Activated CD8-positive, alpha-beta memory T cell treated with anti-CD3 and anti-CD28 coated beads for 1 hour (primary cell): Measurements from ENCODE around the gene NECTIN1.

ENCODE experiments used
- DNase-seq, 2 donors: peaks; one replicate each; pipeline ENCODE4 v3.0.0-alpha.2; 2020; ENCODE audit warnings: low read depth in 1 of 2; ENCODE audit errors: extremely low read depth in 1 of 2

Gene NECTIN1

DNA sequence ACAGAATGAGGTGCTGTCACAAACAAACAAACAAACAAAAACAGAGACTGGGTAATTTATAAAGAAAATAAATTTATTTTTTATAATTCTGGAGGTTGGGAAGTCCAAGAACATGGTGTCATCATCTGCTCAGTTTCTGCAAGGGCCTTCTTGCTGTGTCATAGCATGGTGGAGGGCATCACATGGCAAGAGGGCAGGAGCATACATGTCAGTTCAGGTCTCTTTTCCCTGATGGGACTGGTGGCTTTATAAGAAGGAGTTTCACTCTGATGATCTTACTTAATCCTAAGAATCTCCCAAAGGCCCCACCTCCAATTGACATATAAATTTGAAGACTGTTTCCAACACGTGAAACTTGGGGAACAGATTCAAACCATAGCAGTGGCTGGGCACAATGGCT, 135.7 kb downstream of the NECTIN1 start:
- no peak for DNase-seq

DNA sequence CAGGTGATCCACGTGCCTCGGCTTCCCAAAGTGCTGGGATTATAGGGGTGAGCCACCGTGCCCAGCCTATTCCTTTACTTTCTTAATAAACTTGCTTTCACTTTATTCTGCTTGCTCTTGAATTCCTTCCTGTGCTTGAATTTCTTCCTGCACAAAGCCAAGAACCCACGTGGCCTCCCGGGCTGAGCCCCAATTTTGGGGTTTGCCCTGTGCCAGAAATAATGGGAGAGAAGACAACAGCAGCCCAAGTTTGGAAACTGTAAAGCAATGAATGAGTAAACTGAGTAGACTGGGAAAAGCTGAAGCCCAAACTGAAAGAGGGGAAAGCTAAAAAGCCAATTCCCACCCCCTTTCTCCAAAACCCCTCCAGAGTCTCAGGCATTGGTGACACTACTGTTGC, 136.4 kb downstream of the NECTIN1 start:
- DNase-seq = no peak

DNA sequence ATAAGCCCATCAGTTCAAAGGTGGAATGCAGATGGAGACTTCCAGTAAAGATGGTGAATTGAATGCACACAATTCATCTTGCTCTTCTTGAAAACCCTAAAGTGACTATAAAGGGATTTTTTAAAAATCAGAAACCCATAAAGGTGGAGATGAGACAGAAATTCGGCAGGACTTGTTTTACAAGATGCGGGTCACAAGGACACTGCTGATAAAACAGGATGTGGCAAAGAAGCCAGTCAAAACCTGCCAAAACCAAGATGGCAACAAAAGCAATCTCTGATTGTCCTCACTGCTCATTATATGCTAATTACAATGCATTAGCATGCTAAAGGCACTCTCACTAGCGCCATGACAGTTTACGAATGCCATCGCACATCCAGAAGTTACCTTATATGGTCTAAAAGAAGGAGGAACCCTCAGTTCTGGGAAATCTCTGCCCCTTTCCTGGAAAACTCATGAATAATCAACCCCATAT, 137.1 kb downstream of the NECTIN1 start:
- DNase-seq = no peak

DNA sequence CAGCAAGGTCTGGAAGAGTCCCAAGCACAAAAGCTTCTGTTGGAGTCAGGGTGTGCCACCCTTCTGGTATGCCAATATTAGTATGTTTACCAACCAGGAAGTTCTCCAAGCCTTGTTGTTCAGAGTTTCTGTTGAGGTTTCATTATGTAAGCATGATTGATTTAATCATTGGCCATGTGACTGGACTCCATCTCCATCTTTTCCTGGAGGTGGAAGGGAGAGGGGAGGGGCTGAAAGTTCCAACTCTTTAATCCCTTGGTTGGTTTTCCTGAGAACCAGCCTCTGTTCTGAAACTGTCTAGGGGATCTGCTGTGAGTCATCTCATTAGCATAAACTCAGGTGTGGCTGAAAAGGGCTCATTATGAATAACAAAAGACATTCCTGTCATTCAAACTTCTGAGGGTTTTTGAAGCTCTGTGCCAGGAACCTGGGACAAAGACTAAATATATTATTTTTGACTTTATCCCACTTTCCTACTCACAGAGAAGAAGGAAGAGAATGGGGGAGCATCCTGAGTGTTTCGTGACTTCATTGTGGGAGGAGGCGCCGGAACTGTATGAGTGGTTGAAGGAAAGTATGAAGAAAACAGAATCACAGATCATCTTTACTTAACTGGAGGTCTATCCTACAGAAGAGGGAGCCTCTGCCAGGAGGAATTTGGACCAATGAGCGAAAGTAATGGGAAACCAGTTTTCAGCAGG, 138.2 kb downstream of the NECTIN1 start:
- no peak for DNase-seq

DNA sequence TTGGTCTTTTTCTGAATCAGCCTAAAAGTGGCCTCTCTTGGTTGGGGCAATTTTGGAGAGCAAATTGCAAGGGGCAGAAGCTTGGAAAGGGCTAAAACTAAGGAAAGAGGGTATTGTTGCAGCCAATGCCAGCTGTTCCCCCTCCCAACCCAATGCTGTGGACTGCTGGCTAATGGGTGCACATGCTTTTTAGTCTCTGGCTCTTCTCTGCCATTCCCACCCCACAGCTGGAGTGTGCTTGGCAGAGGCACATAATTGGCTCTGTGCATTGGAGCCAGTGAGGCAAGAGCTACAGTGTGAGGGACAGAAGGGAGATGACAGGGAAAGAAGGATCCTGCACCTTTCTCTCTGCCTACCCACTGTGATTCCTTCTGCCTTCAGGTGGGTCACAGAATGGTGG, 140.0 kb downstream of the NECTIN1 start:
- no peak for DNase-seq
